ENCODE data around the gene MAP2K1.

DNA sequence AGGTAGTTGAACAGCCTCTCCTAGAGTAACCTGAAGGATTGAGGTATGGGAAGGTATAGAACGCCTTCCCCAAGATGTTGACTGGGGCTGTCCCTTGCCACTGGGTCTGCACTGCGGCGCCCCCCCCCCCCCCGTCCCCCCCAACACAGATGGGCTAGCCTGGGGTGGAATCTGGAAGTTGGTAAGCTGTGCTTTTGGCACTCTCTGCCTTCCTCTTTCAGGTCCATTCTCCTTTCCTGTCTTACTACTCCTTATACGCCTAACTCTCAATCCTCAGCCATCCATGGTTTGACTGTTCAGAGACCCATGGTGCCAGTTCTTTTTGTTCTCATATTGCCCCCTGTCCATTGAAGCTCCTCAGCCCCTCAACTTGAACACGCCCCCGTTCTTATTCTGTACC, 42.8 kb downstream of the MAP2K1 start:
- TF ChIP-seq, protein P1, sequence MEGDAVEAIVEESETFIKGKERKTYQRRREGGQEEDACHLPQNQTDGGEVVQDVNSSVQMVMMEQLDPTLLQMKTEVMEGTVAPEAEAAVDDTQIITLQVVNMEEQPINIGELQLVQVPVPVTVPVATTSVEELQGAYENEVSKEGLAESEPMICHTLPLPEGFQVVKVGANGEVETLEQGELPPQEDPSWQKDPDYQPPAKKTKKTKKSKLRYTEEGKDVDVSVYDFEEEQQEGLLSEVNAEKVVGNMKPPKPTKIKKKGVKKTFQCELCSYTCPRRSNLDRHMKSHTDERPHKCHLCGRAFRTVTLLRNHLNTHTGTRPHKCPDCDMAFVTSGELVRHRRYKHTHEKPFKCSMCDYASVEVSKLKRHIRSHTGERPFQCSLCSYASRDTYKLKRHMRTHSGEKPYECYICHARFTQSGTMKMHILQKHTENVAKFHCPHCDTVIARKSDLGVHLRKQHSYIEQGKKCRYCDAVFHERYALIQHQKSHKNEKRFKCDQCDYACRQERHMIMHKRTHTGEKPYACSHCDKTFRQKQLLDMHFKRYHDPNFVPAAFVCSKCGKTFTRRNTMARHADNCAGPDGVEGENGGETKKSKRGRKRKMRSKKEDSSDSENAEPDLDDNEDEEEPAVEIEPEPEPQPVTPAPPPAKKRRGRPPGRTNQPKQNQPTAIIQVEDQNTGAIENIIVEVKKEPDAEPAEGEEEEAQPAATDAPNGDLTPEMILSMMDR (IDR thresholded peaks at IDR 0.05) = no peak
- no peak for TF ChIP-seq POLR2A (IDR thresholded peaks at IDR 0.05)
